Ascending aorta (tissue), 2 donors: ENCODE results near the gene SAMD4B. TPM values are rescaled to one million over a fixed set of nuclear protein-coding genes. Genes with fewer than 3 reads are reported as not detected.

Experiments used
- DNase-seq, 2 donors: peaks; one replicate each; pipeline ENCODE4 v3.0.0-alpha.2; 2019; ENCODE audit warnings: low spot score in 2 of 2
- H3K27ac ChIP-seq, 2 donors: fragments of 200-600 bp; sonication (generic); one replicate each; pipeline ENCODE4 v1.5.1; 2016 to 2017; ENCODE audit warnings: mild to moderate bottlenecking in 1 of 2
- H3K27me3 ChIP-seq: fragments of 200-600 bp; sonication (generic); one replicate; pipeline ENCODE4 v1.5.1; 2017
- H3K36me3 ChIP-seq, 2 donors: fragments of 200-600 bp; sonication (generic); one replicate each; pipeline ENCODE4 v1.5.1; 2016
- H3K4me1 ChIP-seq, 2 donors: fragments of 200-600 bp; sonication (generic); one replicate each; pipeline ENCODE4 v1.5.1; 2016 to 2017; ENCODE audit warnings: mild to moderate bottlenecking in 1 of 2
- H3K4me3 ChIP-seq, 2 donors: fragments of 200-600 bp; sonication (generic); one replicate each; pipeline ENCODE4 v1.5.1; 2016 to 2017; ENCODE audit warnings: mild to moderate bottlenecking in 1 of 2
- H3K9me3 ChIP-seq, 2 donors: fragments of 200-600 bp; sonication (generic); one replicate each; pipeline ENCODE4 v1.5.1; 2016
- intact Hi-C: fragments of 100-400 bp; cut with DNase I; formaldehyde crosslinking; loops from one replicate; pipeline ENCODE4 v1.15.1; 2023
- total RNA-seq: library from RNA; depleted of rRNA; stranded (reverse); fragments of >200 nt; gene quantifications from one replicate; pipeline ENCODE4 v1.1.0, GENCODE V29; 2016
- TF ChIP-seq, protein P1 (sequence below), 3 experiments: fragments of 200-600 bp in 2 of 3; fragments of 450-650 bp in 1 of 3; sonication (generic) in 2 of 3; IDR thresholded peaks; one replicate each; pipeline ENCODE4 v1.5.1; 2016 to 2019; ENCODE audit warnings: antibody characterized with exemption in 3 of 3, mild to moderate bottlenecking in 1 of 3, moderate library complexity in 1 of 3

Gene SAMD4B
- total RNA-seq, 1 donor from 2014 or later: 358 TPM

DNA sequence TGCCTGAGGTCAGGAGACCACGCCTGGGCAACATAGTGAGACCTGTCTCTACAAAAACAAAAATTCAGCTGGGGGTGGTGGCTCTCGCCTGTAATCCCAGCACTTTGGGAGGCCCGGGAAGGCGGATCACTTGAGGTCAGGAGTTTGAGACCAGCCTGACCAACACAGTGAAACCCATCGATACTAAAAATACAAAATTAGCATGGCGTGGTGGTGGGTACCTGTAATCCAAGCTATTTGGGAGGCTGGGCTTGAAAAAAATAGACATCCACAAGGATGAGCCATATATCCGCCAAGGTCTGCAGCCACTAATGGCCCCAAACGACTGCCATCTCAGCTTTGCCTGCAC, 90.4 kb downstream of the SAMD4B start:
- Histone ChIP-seq H3K27ac (no peak overlapping the region), H3K4me1 (peaks cover 16 to 43% of the 10 kb centered on the region in 2 donors), H3K9me3 (no peaks in the 10 kb centered on the region), H3K36me3 (peaks cover 25 to 40% of the 10 kb centered on the region in 2 donors), H3K27me3 (no peaks in the 10 kb centered on the region), H3K4me3 (no peak overlapping the region)
- intact Hi-C loops: no loop called here
- TF ChIP-seq, protein P1, sequence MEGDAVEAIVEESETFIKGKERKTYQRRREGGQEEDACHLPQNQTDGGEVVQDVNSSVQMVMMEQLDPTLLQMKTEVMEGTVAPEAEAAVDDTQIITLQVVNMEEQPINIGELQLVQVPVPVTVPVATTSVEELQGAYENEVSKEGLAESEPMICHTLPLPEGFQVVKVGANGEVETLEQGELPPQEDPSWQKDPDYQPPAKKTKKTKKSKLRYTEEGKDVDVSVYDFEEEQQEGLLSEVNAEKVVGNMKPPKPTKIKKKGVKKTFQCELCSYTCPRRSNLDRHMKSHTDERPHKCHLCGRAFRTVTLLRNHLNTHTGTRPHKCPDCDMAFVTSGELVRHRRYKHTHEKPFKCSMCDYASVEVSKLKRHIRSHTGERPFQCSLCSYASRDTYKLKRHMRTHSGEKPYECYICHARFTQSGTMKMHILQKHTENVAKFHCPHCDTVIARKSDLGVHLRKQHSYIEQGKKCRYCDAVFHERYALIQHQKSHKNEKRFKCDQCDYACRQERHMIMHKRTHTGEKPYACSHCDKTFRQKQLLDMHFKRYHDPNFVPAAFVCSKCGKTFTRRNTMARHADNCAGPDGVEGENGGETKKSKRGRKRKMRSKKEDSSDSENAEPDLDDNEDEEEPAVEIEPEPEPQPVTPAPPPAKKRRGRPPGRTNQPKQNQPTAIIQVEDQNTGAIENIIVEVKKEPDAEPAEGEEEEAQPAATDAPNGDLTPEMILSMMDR (IDR thresholded peaks at IDR 0.05): no peak
- DNase-seq: no peak

DNA sequence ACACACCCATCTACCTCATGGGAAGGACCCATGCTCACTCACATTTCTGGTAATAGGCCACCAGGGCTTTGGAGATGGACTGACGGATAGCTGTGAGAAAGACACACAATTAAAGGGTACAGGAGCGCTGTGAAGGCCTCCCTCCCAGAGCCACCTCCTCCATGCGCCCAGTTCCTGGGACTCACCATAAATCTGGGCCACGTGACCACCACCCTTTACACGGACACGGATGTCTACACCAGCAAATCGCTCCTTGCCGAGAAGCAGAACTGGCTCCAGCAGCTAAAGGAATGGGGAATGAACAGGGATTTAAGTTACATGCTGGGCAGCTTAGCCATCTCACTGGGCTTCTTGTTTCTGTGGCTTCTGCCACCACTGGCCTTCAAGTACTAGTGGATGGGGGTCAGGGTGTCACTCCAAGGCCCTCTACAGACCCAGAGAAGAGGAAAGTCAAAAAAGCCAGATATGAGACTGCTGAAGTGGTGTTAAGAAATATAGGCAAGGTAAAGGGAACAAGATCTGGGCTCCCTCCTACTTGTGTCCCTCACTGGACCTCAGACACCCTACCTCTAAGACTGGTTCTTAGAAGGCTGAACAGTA, 91.4 kb downstream of the SAMD4B start:
- TF ChIP-seq, protein P1 (IDR thresholded peaks at IDR 0.05): no peak
- peaks cover 12 to 36% of the 10 kb centered on the region in 2 donors for H3K4me1 ChIP-seq
- H3K4me3 ChIP-seq: peak overlapping the region in 1 of 2 donors; percentile 82
- H3K36me3 ChIP-seq: peaks cover 25 to 40% of the 10 kb centered on the region in 2 donors
- no peaks in the 10 kb centered on the region for H3K9me3 ChIP-seq
- H3K27ac ChIP-seq: no peak overlapping the region
- intact Hi-C loops: no loop called here
- no peaks in the 10 kb centered on the region for H3K27me3 ChIP-seq
- DNase-seq: no peak

DNA sequence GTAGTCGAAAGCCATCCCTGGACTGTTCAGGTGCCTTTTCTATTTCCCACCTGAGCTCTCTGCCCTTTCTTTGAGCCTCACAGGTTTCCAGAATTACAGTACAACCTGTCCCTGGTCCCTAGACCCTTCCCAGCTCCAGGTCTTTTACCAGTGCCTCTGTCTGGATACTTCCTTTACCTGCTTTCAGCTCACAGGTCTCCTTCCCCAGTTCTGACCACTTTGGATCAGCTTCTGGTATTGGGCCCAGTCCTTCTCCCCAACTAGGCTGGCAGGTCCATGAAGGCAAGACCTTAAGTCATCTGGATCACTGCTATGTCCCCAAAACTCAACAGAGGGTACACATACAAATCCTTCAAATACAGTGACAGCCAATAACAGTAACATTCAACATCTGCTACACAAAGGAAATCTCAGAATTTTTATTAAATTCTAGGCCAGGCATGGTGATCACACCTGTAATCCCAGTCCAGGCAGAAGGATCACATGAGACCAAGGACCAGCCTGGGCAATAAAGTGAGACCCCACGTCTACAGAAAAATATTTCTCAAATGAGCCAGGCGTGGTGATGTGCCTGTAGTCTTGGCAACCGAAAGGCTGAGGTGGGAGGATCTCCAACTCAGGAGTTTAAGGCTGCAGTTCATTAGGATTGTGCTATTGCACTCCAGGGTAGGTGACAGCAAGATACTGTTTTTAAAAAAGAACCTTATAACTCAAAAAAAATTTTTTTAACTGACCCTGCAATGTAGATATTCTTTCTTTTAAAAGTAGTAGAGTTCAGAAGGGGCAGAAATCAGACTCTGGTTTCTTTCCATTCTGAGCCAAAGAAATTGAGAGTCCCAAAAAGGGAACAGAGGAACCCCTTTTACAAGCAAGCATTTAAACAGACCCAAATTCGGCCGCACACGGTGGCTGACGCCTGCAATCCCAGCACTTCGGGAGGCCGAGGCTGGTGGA, 92.2 kb downstream of the SAMD4B start:
- intact Hi-C loops: no loop called here
- Histone ChIP-seq H3K4me1 (peaks cover 10 to 28% of the 10 kb centered on the region in 2 donors), H3K27me3 (no peaks in the 10 kb centered on the region), H3K9me3 (no peaks in the 10 kb centered on the region), H3K27ac (peak overlapping the region; percentile 72 to 74), H3K4me3 (peak overlapping the region; percentile 72 to 82), H3K36me3 (peaks cover 25 to 40% of the 10 kb centered on the region in 2 donors)
- DNase-seq: no peak
- TF ChIP-seq, protein P1 (IDR thresholded peaks at IDR 0.05): no peak

Other genes with a start within 250 kb of the SAMD4B start
- 27.4 TPM for gene PAK4, start 216.6 kb upstream of the SAMD4B start, total RNA-seq
- not detected for gene NCCRP1, start 145.5 kb upstream of the SAMD4B start, total RNA-seq
- gene SYCN, start 138.2 kb upstream of the SAMD4B start, total RNA-seq: not detected
- not detected for gene IFNL3, start 97.4 kb upstream of the SAMD4B start, total RNA-seq
- gene IFNL4, start 93.6 kb upstream of the SAMD4B start, total RNA-seq: not detected
- gene IFNL2, start 74.0 kb upstream of the SAMD4B start, total RNA-seq: not detected
- gene IFNL1, start 46.0 kb upstream of the SAMD4B start, total RNA-seq: not detected
- gene LRFN1, start 21.6 kb upstream of the SAMD4B start, total RNA-seq: not detected
- 69.2 TPM for gene GMFG, start 6.4 kb upstream of the SAMD4B start, total RNA-seq
- 12.7 TPM for gene PAF1, start 48.7 kb downstream of the SAMD4B start, total RNA-seq
- gene MED29, start 49.0 kb downstream of the SAMD4B start, total RNA-seq: 60.8 TPM
- gene ZFP36, start 64.4 kb downstream of the SAMD4B start, total RNA-seq: 1,166 TPM
- 52.9 TPM for gene PLEKHG2, start 70.2 kb downstream of the SAMD4B start, total RNA-seq
- 1,453 TPM for gene RPS16, start 93.5 kb downstream of the SAMD4B start, total RNA-seq
- gene SUPT5H, start 103.2 kb downstream of the SAMD4B start, total RNA-seq: 142 TPM
- 92.0 TPM for gene TIMM50, start 138.4 kb downstream of the SAMD4B start, total RNA-seq
- not detected for gene DLL3, start 156.5 kb downstream of the SAMD4B start, total RNA-seq
- not detected for gene SELENOV, start 172.7 kb downstream of the SAMD4B start, total RNA-seq
- gene EID2B, start 190.4 kb downstream of the SAMD4B start, total RNA-seq: not detected
- gene EID2, start 197.7 kb downstream of the SAMD4B start, total RNA-seq: 11.8 TPM